Activated CD4-positive, alpha-beta T cell treated with anti-CD3 and anti-CD28 coated beads, Interleukin-2, amount 50 U/mL, for 4 hours (primary cell): ENCODE results near the gene LRRIQ1.

Source experiments
- DNase-seq, 2 experiments: peaks; one replicate each; pipeline ENCODE4 v3.0.0-alpha.2; 2020

The LRRIQ1 gene

GRCh38 chr12:85281636-85282312 is 245.6 kb downstream of the LRRIQ1 start:
- no peak for DNase-seq

DNA sequence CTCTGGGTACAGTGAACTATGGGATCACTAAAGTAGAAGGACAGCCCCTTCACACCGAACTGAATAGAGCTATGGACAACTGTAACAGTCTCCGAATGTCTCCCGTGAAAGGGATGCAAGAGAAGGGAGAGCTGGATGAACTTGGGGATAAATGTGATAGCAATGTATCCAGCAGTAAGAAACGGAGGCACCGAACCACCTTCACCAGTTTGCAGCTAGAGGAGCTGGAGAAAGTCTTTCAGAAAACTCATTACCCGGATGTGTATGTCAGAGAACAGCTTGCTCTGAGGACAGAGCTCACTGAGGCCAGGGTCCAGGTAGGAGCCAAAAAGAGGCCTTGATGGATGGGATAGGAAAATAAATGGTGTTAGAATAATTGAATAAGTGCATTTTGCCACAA is 247.4 kb downstream of the LRRIQ1 start:
- DNase-seq: no peak
